PC-3 (cell line): ENCODE results near the gene APOL1. TPM values are rescaled to one million over a fixed set of nuclear protein-coding genes. Genes with fewer than 3 reads are reported as not detected.
"Not testable (repeated sequence)": the region's sequence is repeated elsewhere in the genome, so short reads cannot be mapped to it uniquely, and the experiment has no call there.

Experiments used
- ATAC-seq: fragments of 200-7000 bp; cut with Tn5 transposase; 2 replicates; pipeline ENCODE4 v1.9.1; 2020; ENCODE audit warnings: mild to moderate bottlenecking, moderate library complexity
- BruUV-seq: library from RNA; stranded (reverse); fragments of 400-500 nt; replicated peaks from 2 replicates; lab custom pipeline; 2021; lab: Mats Ljungman, UMichigan
- CTCF ChIA-PET: fragments of 300-600 bp; sonication (Branson Sonifier 250); formaldehyde crosslinking; loops from one replicate; lab custom pipeline; 2022; ENCODE audit warnings: antibody characterized with exemption; lab: Charles Lee
- POLR2A ChIA-PET: fragments of 300-600 bp; sonication (Branson Sonifier 250); formaldehyde crosslinking; loops from one replicate; lab custom pipeline; 2022; ENCODE audit warnings: antibody characterized with exemption; ENCODE audit not compliant: unreplicated experiment; lab: Charles Lee
- DNase-seq: peaks from one replicate; pipeline ENCODE4 v3.0.0-alpha.2; 2015
- H2AFZ ChIP-seq: fragments of 300-600 bp; sonication (generic); 2 replicates; pipeline ENCODE4 v1.6.0; 2016; ENCODE audit warnings: antibody characterized with exemption, low read length
- H3F3A ChIP-seq: fragments of 300-600 bp; sonication (generic); one replicate; pipeline ENCODE4 v1.6.0; 2017; ENCODE audit warnings: antibody characterized with exemption, low read length, control low read depth, mild to moderate bottlenecking; ENCODE audit not compliant: unreplicated experiment
- H3K27ac ChIP-seq: fragments of 300-600 bp; sonication (generic); 2 replicates; pipeline ENCODE4 v1.5.1; 2016; ENCODE audit warnings: mild to moderate bottlenecking, low read length
- H3K27me3 ChIP-seq: fragments of 300-600 bp; sonication (generic); 2 replicates; pipeline ENCODE4 v1.6.1; 2016; ENCODE audit warnings: low read length, mixed read lengths
- H3K36me3 ChIP-seq: fragments of 300-600 bp; sonication (generic); 2 replicates; pipeline ENCODE4 v1.6.1; 2016; ENCODE audit warnings: low read depth, mixed run types, low read length, mixed read lengths
- H3K4me1 ChIP-seq: fragments of 300-600 bp; sonication (generic); 2 replicates; pipeline ENCODE4 v1.5.1; 2016; ENCODE audit warnings: low read length; ENCODE audit not compliant: insufficient read depth
- H3K4me2 ChIP-seq: fragments of 300-600 bp; sonication (generic); 2 replicates; pipeline ENCODE4 v1.6.0; 2016; ENCODE audit warnings: low read length
- H3K4me3 ChIP-seq: fragments of 300-600 bp; sonication (generic); 2 replicates; pipeline ENCODE4 v1.5.1; 2016; ENCODE audit warnings: mild to moderate bottlenecking, low read length, mixed read lengths
- H3K79me2 ChIP-seq: fragments of 300-600 bp; sonication (generic); 2 replicates; pipeline ENCODE4 v1.6.1; 2017; ENCODE audit warnings: low read length, mixed read lengths
- H3K9ac ChIP-seq: fragments of 300-600 bp; sonication (generic); 2 replicates; pipeline ENCODE4 v1.6.0; 2016; ENCODE audit warnings: mild to moderate bottlenecking, low read length
- H3K9me2 ChIP-seq: fragments of 300-600 bp; sonication (generic); replicated peaks from 2 replicates; pipeline ENCODE4 v1.6.1; 2016; ENCODE audit warnings: mixed run types, low read length, mixed read lengths
- H3K9me3 ChIP-seq: fragments of 300-600 bp; sonication (generic); 2 replicates; pipeline ENCODE4 v1.6.1; 2016; ENCODE audit warnings: low read length, mixed read lengths
- H4K20me1 ChIP-seq: fragments of 300-600 bp; sonication (generic); 2 replicates; pipeline ENCODE4 v1.6.1; 2016; ENCODE audit warnings: low read length, mixed read lengths
- EZH2 ChIP-seq: fragments of 300-600 bp; sonication (generic); IDR thresholded peaks from one replicate; pipeline ENCODE4 v1.6.1; 2017; ENCODE audit warnings: antibody characterized with exemption, mild to moderate bottlenecking, low read length; ENCODE audit not compliant: unreplicated experiment
- EZH2phosphoT487 ChIP-seq: fragments of 300-600 bp; sonication (generic); IDR thresholded peaks from 2 replicates; pipeline ENCODE4 v1.6.1; 2018; ENCODE audit warnings: mild to moderate bottlenecking, antibody characterized with exemption, low read length, borderline replicate concordance
- intact Hi-C: fragments of 100-400 bp; cut with micrococcal nuclease; formaldehyde crosslinking; loops from 2 replicates; pipeline ENCODE4 v1.9.0; 2023
- total RNA-seq: library from RNA; depleted of rRNA; stranded (reverse); fragments of >200 nt; gene quantifications from 2 replicates; pipeline ENCODE4 v1.2.3, GENCODE V29; 2014
- TF ChIP-seq, protein P1 (sequence below): fragments of 300-600 bp; sonication (generic); conservative IDR thresholded peaks from 2 replicates; pipeline ENCODE4 v1.5.1; 2017; ENCODE audit warnings: antibody characterized with exemption, low read depth, mild to moderate bottlenecking, low read length

APOL1 gene
- total RNA-seq, 1 experiment from 2014 or later: not detected

DNA sequence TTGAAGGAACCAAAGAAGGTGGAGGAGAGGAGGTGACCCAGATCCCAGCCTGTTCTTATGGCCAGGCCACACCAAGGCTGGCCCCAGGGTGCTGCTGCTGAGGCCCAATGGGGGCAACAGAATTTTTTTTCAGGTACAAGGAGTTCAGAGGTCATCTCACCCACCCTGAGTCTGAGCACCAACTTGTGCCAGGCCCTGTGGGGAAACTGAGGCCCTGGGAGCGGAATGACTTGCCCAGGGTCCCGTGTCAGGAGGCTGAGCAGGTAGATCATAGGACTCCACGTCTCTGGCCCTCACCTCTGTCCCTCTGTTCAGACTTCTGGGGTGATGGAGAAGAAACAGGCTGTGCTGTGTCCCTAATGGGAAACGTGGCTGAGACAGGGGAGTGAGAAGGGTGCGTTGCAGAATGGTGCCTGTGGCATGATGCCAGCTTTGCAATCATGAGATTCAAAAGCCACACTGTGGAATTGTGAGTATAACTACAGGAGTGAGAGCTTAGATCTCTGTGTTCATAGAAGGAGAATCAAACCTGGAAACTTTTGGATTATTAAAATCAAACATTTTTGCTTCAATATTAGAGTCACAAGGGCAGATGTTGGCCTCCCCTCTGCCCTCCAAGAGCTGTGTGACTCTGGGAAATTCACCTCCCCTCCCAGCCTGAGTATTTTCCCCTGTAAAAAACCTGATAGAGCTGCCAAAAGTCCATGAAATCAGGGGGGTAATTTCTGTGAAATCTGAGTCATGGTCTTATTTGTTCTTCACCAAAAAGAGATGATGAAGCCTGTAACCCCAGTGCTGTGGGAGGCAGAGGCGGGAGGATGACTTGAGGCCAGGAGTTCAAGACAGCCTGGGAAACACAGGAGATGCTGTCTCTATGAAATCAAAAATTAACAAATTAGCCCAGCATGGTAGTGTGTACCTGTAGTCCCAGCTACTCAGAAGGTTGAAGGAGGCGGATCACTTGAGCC is 874 bp downstream of the APOL1 start:
- Histone ChIP-seq H3F3A (no peaks in the 10 kb centered on the region), H3K36me3 (no peaks in the 10 kb centered on the region), H3K9ac (no peak overlapping the region), H3K79me2 (no peaks in the 10 kb centered on the region), H3K27me3 (no peaks in the 10 kb centered on the region), H3K4me2 (no peak overlapping the region), H3K4me1 (no peaks in the 10 kb centered on the region), H2AFZ (no peak overlapping the region), H3K9me2 (no peaks in the 10 kb centered on the region), H3K27ac (no peak overlapping the region), H3K4me3 (no peak overlapping the region), H3K9me3 (no peaks in the 10 kb centered on the region), H4K20me1 (no peaks in the 10 kb centered on the region)
- TF ChIP-seq EZH2: no peak
- TF ChIP-seq, protein P1, sequence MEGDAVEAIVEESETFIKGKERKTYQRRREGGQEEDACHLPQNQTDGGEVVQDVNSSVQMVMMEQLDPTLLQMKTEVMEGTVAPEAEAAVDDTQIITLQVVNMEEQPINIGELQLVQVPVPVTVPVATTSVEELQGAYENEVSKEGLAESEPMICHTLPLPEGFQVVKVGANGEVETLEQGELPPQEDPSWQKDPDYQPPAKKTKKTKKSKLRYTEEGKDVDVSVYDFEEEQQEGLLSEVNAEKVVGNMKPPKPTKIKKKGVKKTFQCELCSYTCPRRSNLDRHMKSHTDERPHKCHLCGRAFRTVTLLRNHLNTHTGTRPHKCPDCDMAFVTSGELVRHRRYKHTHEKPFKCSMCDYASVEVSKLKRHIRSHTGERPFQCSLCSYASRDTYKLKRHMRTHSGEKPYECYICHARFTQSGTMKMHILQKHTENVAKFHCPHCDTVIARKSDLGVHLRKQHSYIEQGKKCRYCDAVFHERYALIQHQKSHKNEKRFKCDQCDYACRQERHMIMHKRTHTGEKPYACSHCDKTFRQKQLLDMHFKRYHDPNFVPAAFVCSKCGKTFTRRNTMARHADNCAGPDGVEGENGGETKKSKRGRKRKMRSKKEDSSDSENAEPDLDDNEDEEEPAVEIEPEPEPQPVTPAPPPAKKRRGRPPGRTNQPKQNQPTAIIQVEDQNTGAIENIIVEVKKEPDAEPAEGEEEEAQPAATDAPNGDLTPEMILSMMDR: no peak
- TF ChIP-seq EZH2phosphoT487: no peak
- intact Hi-C loops: no loop called here
- ChIA-PET CTCF (no interaction called here), POLR2A (no interaction called here)
- ATAC-seq: no peak; the same call in 1 of the 2 replicates
- no TSS peak for BruUV-seq
- no peak for DNase-seq

DNA sequence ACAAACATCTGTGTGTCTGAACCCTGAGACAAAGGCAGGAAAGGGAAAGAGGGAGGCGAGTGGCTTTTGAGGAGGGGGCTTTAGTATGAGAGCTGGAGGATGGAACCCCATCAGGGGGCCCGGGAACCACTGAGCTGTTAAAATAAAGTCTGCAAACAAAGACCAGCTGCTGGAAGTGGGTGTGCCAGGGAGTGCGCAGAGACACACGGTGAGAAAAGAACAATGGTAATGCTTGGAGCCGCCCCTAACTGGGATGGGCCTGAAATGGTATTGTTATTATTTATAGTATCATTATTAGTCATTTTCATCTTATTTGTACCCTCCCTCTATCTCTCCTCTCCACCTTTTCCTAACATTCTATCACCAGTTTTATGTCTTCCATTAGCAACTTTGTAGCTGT is 2.6 kb downstream of the APOL1 start:
- H3K4me3 ChIP-seq, CTCF ChIA-PET, H3K4me1 ChIP-seq, H3K36me3 ChIP-seq, DNase-seq, H3K27ac ChIP-seq, H3K4me2 ChIP-seq, H3K9ac ChIP-seq, intact Hi-C loops, H2AFZ ChIP-seq, BruUV-seq, ATAC-seq, H3F3A ChIP-seq, H3K27me3 ChIP-seq, H3K9me2 ChIP-seq, H3K79me2 ChIP-seq, H4K20me1 ChIP-seq, POLR2A ChIA-PET, H3K9me3 ChIP-seq: not testable (repeated sequence)

DNA sequence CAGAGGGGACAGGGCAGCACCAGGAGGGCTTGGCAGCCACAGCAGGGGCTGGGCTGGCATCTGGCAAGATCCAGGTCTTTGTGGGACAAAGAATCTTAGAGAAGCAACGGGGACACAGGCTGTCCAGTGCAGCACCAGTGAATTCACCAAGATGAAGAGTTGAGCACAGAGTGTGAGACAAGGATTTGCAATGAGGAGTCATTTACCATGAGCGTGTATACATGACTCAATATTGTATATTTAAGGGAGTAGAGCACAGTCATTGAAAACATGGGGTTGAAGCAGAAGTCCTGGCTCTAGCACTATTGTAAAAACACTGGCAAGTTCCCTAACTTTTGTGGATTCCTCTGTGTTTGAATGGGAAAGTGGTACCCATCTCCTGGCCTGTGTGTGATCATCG is 3.5 kb downstream of the APOL1 start:
- no TSS peak for BruUV-seq
- no peaks in the 10 kb centered on the region for H3K27me3 ChIP-seq
- H3K9me2 ChIP-seq: no peaks in the 10 kb centered on the region
- intact Hi-C loops: no loop called here
- DNase-seq: no peak
- no peaks in the 10 kb centered on the region for H3K9me3 ChIP-seq
- CTCF ChIA-PET: no interaction called here
- H3K9ac ChIP-seq: no peak overlapping the region
- H3K79me2 ChIP-seq: no peaks in the 10 kb centered on the region
- H4K20me1 ChIP-seq: no peaks in the 10 kb centered on the region
- POLR2A ChIA-PET: no interaction called here
- no peak for ATAC-seq
- H3K4me1 ChIP-seq: no peaks in the 10 kb centered on the region
- H3K4me3 ChIP-seq: no peak overlapping the region
- no peak overlapping the region for H2AFZ ChIP-seq
- H3F3A ChIP-seq: no peaks in the 10 kb centered on the region
- no peak overlapping the region for H3K27ac ChIP-seq
- TF ChIP-seq EZH2phosphoT487 (no peak), EZH2 (no peak)
- TF ChIP-seq, protein P1: no peak
- no peaks in the 10 kb centered on the region for H3K36me3 ChIP-seq
- H3K4me2 ChIP-seq: no peak overlapping the region
